ENCODE measurements around the gene N4BP2L1. TPM values are rescaled to one million over a fixed set of nuclear protein-coding genes. Genes with fewer than 3 reads are reported as not detected.

Gene N4BP2L1
- polyA plus RNA-seq, 1 donor from 2014 or later = 43.1 TPM

- peaks cover 0 to 2% (median 0%) of the 10 kb centered on the region in 3 donors for H3K9me3 Mint-ChIP-seq
- H3K36me3 Mint-ChIP-seq = peaks cover 3% of the 10 kb centered on the region
- peaks cover 12 to 14% (median 13%) of the 10 kb centered on the region in 3 donors for H3K4me1 Mint-ChIP-seq
- H3K27me3 Mint-ChIP-seq = no peaks in the 10 kb centered on the region
- H3K27ac Mint-ChIP-seq = peak overlapping the region in 1 of 3 donors; percentile 37
- H3K4me3 Mint-ChIP-seq = no peak overlapping the region
Observed at GRCh38 chr13:32447894-32448623, 20.1 kb upstream of the N4BP2L1 start.

DNA sequence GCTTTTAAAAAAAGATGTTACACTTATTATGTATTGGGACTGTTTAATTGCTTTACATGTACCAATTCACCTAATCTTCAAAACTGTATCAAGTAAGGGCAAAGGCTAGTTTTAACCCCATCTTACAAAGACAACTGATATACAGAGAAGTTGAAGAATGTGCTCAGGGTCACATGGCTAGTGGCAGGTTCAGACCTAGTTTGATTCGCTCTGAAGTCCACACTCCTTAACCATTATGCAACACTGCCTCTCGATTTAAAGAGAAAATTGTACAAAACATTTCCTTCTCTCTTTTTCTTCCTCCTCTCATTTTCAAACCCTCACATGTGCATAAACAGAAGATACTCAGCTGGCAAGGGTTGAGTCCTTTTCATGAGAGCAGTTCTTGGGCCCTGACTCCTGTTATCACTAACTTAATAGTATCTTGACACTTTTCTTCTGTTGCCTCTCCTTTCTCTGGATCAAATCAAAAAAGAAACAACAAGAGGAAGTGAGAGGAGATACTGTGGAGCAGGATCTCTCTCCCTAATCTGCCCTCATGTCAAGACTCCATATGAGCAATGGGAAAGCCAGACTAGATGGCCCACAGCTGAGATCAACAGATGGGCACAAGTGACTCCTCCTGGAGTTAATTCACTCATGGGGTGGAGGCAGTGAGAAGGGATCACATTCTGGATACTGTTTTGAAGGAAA, 19.0 kb upstream of the N4BP2L1 start:
- Mint-ChIP-seq H3K27me3 (no peaks in the 10 kb centered on the region), H3K9me3 (peaks cover 0 to 2% (median 0%) of the 10 kb centered on the region in 3 donors), H3K36me3 (peaks cover 2% of the 10 kb centered on the region), H3K4me3 (no peak overlapping the region), H3K4me1 (peaks cover 14 to 17% (median 17%) of the 10 kb centered on the region in 3 donors), H3K27ac (no peak overlapping the region)

GRCh38 chr13:32446220-32446619, 18.3 kb upstream of the N4BP2L1 start:
- peaks cover 0 to 2% (median 0%) of the 10 kb centered on the region in 3 donors for H3K9me3 Mint-ChIP-seq
- H3K27me3 Mint-ChIP-seq = no peaks in the 10 kb centered on the region
- no peak overlapping the region for H3K27ac Mint-ChIP-seq
- peaks cover 14 to 17% (median 17%) of the 10 kb centered on the region in 3 donors for H3K4me1 Mint-ChIP-seq
- H3K4me3 Mint-ChIP-seq = no peak overlapping the region
- peaks cover 2% of the 10 kb centered on the region for H3K36me3 Mint-ChIP-seq

GRCh38 chr13:32445461-32445860, 17.5 kb upstream of the N4BP2L1 start:
- H3K9me3 Mint-ChIP-seq = no peaks in the 10 kb centered on the region
- H3K4me3 Mint-ChIP-seq = no peak overlapping the region
- peaks cover 14 to 17% (median 17%) of the 10 kb centered on the region in 3 donors for H3K4me1 Mint-ChIP-seq
- H3K36me3 Mint-ChIP-seq = peaks cover 2% of the 10 kb centered on the region
- H3K27ac Mint-ChIP-seq = peak overlapping the region in 1 of 3 donors; percentile 25
- no peaks in the 10 kb centered on the region for H3K27me3 Mint-ChIP-seq

DNA sequence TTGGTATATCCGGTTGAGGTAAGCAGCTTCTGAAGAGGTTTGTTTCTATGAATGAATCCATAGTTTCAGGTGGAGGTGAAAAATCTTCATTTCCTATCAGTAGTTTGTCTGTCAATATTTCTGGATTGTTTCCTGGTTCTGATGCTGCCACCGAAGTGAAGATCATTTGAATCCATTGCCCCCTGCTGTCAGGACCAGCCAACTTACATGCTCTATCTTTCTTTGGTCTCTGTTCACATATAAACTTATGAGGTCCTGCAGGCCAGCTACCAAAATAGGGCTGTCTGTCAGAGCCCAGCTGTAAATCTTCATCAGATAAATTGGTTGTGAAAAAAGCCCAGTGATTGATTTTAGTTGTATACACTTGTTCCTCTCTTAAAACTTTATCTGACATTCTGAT, 15.2 kb upstream of the N4BP2L1 start:
- Mint-ChIP-seq H3K27me3 (no peaks in the 10 kb centered on the region), H3K36me3 (peaks cover 2% of the 10 kb centered on the region), H3K4me1 (peaks cover 14 to 17% (median 17%) of the 10 kb centered on the region in 3 donors), H3K4me3 (peak overlapping the region in 3 of 4 donors; percentile 28 to 82 (median 63)), H3K27ac (peak overlapping the region in 2 of 3 donors; percentile 46 to 55), H3K9me3 (no peaks in the 10 kb centered on the region)

DNA sequence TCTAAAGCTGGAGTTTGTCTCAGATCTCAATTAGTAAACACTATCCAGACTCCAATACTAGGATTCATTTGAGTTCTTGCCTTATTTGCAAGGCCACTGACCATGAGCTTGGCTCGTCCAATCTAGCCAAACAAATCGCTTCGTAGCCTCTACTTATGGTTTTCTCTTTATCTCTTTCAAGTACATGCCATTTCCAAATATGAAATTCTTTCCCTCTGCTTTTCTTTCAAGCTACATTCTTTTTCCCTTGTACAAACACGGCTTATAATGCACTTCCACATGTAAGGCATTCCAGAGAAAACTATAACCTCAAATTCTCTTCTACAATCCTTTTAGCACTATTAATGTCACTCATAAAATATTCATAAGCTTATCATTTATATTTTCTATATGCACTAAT, 10.9 kb upstream of the N4BP2L1 start:
- Mint-ChIP-seq H3K4me1 (peaks cover 10 to 11% (median 11%) of the 10 kb centered on the region in 3 donors), H3K27ac (no peak overlapping the region), H3K27me3 (no peaks in the 10 kb centered on the region), H3K4me3 (no peak overlapping the region), H3K9me3 (no peaks in the 10 kb centered on the region), H3K36me3 (peaks cover 4% of the 10 kb centered on the region)

- Mint-ChIP-seq H3K4me1 (peaks cover 9 to 15% (median 11%) of the 10 kb centered on the region in 3 donors), H3K4me3 (no peak overlapping the region), H3K36me3 (peaks cover 3% of the 10 kb centered on the region), H3K9me3 (no peaks in the 10 kb centered on the region), H3K27me3 (no peaks in the 10 kb centered on the region), H3K27ac (no peak overlapping the region)
Observed at GRCh38 chr13:32432856-32433255, 4.9 kb upstream of the N4BP2L1 start.

DNA sequence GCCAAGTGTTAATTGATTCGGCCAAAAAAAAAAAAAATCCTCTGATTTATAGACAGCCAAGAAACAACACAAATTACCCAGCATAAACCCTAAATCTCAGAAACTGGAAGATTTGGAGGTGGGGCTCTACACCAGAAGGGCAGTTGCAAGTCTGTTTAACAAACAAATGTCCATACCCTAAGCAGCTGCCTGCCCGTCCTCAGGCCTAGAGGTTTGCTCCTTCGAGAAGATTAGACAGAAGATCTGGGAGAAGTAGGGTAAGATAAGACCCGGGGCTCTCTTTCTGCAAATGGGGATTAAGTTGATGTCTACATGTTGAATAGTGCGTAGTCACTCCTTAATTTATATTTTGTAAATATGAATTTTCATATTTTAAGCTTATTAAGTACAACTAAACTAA, 3.4 kb upstream of the N4BP2L1 start:
- Mint-ChIP-seq H3K4me1 (peaks cover 9 to 15% (median 11%) of the 10 kb centered on the region in 3 donors), H3K9me3 (no peaks in the 10 kb centered on the region), H3K4me3 (no peak overlapping the region), H3K27me3 (no peaks in the 10 kb centered on the region), H3K27ac (no peak overlapping the region), H3K36me3 (peaks cover 3% of the 10 kb centered on the region)

DNA sequence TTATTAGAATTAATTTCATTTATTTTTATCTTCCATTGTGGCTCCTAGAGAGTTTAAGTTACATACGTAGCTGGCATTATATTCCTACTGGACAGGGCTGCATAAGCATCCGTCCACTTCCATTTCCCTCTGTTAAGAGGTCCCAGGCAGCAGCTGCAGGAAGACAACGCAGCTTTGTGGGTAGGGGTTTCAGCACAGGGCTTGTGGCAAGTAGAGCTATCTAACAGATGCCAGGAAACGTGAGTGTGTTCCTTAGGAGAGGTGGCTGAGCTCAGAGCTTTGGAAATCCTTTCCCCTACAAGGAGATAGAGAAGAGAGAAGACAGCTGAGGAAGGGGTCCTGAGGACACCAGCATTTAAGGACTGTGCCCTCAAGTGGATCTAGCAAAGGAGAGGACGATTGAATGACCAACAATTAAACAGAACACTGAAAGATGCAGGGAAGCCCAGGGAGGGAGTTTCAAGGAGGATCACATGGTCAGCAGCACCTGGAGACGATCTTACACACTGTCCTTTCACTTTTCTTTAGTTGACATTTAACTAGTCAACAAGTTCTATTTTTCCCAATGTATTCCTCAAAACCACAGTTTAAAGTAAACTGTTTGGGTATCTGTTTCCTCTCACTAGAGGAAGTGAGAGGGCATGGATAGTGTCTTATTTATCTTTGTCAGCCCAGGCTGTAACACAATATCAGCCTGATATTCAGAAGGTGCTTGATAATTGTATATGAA, 2.3 kb upstream of the N4BP2L1 start:
- Mint-ChIP-seq H3K9me3 (no peaks in the 10 kb centered on the region), H3K4me1 (peaks cover 17 to 24% (median 19%) of the 10 kb centered on the region in 3 donors), H3K36me3 (no peaks in the 10 kb centered on the region), H3K4me3 (peak overlapping the region in 1 of 4 donors; percentile 17), H3K27ac (peak overlapping the region in 1 of 3 donors; percentile 93), H3K27me3 (no peaks in the 10 kb centered on the region)

DNA sequence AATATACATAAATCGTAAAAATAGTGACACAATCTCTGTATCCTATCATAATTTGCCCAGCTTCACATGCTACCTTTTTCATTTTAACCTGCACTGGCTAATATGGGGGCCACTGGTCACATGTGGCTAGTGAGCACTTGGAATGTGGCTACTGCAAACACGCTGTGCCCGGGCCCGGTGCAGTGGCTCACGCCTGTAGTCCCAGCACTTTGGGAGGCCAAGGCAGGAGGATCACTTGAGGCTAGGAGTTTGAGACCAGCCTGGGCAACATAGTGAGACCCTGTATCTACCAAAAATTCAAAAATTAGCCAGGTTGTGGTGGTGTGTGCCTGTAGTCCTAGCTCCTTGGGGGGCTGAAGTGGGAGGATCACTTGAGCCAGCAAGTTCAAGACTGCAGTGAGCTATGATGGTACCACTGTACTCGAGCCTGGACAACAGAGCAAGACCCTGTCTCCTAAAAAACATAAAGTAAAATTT, 1.5 kb upstream of the N4BP2L1 start:
- Mint-ChIP-seq H3K4me1 (peaks cover 19 to 26% (median 21%) of the 10 kb centered on the region in 3 donors), H3K27me3 (no peaks in the 10 kb centered on the region)

GRCh38 chr13:32428581-32429432, 877 bp upstream of the N4BP2L1 start:
- Mint-ChIP-seq H3K4me1 (peaks cover 23 to 31% (median 24%) of the 10 kb centered on the region in 3 donors), H3K36me3 (peaks cover 3% of the 10 kb centered on the region), H3K27ac (peak overlapping the region; percentile 96 to 98 (median 97)), H3K4me3 (peak overlapping the region; percentile 90 to 96 (median 94)), H3K27me3 (no peaks in the 10 kb centered on the region), H3K9me3 (no peaks in the 10 kb centered on the region)

More for the DNA sequence above, 1.5 kb upstream of the N4BP2L1 start:
- Mint-ChIP-seq H3K36me3 (no peaks in the 10 kb centered on the region), H3K27ac (peak overlapping the region; percentile 63 to 98 (median 96)), H3K9me3 (no peaks in the 10 kb centered on the region), H3K4me3 (peak overlapping the region in 1 of 4 donors; percentile 17)

- Mint-ChIP-seq H3K27ac (peak overlapping the region; percentile 96 to 100 (median 100)), H3K4me3 (peak overlapping the region; percentile 94 to 99 (median 95)), H3K36me3 (peaks cover 5% of the 10 kb centered on the region), H3K4me1 (peaks cover 24 to 41% (median 26%) of the 10 kb centered on the region in 3 donors), H3K9me3 (no peaks in the 10 kb centered on the region), H3K27me3 (no peaks in the 10 kb centered on the region)
Observed at GRCh38 chr13:32426990-32427851, 709 bp downstream of the N4BP2L1 start.
